Activated T-cell treated with anti-CD3 and anti-CD28 coated beads for 1 hour (primary cell): Measurements from ENCODE around the gene RMP24.
A peak's percentile ranks its signal among the peaks of the same experiment; 100 is the strongest.
"Not testable (repeated sequence)": the region's sequence is repeated elsewhere in the genome, so short reads cannot be mapped to it uniquely, and the experiment has no call there.

Experiments used
- DNase-seq: peaks from one replicate; pipeline ENCODE4 v3.0.0-alpha.2; 2020; ENCODE audit warnings: low read depth

RMP24 gene

GRCh38 chr18:35972197-35973000 lies at the start of gene RMP24:
Gene RMP24, plus strand, starts transcription at chr18:35972679.
- peak; percentile 91 for DNase-seq

GRCh38 chr18:35923939-35924684 lies 48.4 kb upstream of the RMP24 start:
- DNase-seq, result no peak

DNA sequence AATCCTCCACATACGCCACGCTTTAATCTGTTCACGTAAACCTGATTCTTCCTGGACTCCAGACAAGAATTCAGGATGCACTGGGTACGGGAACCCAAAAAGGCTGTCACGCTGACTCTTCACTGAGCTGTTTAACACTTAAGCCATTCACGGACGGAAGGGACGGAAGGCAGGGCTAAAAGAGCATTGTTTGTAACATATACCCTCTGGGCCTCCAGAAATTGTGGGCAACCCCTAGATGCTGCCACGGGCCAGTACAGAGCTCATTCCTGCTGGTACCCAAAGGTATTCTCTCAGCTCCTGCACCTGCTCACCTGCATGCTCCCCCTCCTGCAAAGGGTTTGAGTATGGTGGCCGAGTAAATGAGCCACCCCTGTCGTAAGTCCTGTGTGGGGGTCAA lies 45.6 kb upstream of the RMP24 start:
- DNase-seq, result no peak

- DNase-seq, result no peak
Measured at GRCh38 chr18:35927430-35927829, 45.0 kb upstream of the RMP24 start.

DNA sequence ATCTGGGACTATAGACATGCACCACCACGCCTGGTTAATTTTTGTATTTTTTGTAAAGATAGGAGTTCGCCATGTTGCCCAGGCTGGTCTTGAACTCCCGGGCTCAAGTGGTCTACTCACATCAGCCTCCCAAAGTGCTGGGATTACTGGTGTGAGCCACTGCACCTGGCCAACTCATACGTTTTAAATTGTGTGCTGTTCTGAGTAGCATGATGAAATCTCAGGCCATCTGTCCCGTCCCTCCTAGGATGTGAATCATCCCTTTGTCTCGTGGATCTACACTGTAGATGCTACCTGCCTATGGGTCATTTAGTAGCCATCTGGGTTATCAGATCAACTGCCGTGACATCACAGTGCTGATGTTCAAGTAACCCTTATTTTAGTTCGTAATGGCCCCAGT lies 38.5 kb upstream of the RMP24 start:
- no peak for DNase-seq

DNA sequence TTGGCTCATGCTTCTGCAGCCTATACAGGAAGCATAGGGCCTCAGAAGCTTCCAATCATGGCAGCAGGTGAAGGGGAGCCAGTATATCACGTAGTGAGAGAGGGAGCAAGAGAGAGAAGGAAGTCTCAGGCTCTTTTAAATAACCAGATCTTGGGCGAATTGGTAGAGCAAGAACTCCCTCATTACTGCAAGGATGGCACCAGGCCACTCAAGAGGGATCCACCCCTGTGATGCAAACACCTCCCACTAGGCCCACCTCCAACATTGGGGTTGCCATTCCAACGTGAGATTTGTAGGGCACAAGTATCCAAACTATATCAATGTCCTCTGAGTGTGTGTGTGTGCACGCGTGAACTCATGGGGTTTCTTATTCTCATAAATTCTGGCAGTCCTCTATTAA lies 37.6 kb upstream of the RMP24 start:
- DNase-seq, result no peak

DNA sequence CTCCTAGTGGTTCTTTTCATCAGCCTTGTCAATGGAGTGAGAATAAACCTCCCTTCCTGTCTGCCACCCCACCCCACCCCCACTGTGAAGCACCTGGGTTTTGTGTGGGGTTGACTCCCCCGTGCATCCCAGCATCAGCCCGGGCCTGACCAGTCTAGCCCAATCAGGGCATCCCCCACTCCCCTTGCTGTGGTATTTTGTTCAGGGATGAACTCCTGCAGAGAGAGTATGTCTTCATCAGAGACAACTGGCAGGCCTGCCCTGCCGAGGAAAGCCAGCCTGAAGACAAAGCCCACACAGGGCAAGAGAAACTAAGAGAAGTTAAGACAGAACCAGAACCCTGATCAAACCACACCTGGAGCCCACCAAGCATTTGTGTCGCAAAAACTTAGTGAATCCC lies 36.7 kb upstream of the RMP24 start:
- no peak for DNase-seq

DNA sequence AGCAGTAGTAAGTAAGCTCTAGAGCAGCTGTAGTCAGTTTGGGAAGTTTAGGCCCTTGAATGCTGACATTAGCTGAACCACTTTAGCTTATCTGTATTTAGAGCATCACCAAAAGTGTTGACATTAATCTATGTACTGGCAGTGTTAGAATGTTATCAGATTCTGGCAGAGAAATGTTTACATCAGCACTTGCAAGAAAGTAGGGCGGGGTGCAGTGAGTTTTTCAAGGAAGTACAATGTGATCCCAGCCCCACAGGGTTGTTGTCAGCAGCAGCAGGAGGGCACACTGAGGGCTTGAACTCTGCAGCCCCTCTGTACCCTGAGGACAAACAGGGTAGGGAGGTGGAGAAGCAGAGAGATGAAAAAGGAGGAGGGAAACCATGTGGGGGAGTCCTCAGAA lies 35.5 kb upstream of the RMP24 start:
- DNase-seq, result no peak

GRCh38 chr18:35938158-35938557 lies 34.3 kb upstream of the RMP24 start:
- no peak for DNase-seq

GRCh38 chr18:35938562-35938961 lies 33.9 kb upstream of the RMP24 start:
- no peak for DNase-seq

GRCh38 chr18:35939138-35939537 lies 33.3 kb upstream of the RMP24 start:
- no peak for DNase-seq

DNA sequence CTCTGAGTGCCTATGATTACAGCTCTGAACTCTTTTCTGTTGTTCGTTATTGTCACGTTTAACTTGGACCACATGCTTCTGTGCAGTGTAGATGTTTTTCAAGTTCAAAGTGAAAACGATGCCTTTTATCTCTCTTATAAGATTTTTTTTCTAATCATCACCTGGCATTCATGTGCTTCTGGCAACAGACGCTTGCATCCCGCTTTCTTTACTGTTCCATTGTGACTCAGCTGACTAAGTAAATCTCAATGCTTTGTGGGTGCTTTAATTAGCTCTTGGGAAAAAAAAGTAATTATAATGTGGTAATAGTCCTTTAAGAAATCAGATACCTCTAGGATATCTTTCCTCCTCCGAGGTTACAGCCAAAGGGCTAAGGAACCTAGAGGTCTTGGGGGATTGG lies 31.2 kb upstream of the RMP24 start:
- DNase-seq, result no peak

- no peak for DNase-seq
Measured at GRCh38 chr18:35942133-35942532, 30.3 kb upstream of the RMP24 start.

GRCh38 chr18:35942661-35943060 lies 29.8 kb upstream of the RMP24 start:
- no peak for DNase-seq

DNA sequence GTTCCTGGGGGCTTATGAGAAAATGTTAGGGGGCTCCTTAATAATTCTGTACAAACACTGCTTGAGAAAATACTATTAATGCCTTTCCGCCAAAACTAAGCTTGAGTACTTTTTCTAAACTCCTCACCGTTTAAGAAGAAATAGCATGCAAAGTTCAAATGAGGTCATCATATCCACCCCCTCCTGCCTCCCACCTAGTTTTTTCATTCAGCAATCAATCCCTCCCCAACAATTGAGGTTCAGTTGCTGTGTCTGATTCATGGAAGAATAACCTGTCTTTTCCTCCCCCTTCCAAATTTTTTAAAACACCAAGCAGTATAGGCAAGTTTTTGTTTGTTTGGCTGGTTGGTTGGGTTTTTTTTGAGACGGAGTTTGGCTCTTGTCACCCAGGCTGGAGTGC lies 24.4 kb upstream of the RMP24 start:
- DNase-seq, result no peak

DNA sequence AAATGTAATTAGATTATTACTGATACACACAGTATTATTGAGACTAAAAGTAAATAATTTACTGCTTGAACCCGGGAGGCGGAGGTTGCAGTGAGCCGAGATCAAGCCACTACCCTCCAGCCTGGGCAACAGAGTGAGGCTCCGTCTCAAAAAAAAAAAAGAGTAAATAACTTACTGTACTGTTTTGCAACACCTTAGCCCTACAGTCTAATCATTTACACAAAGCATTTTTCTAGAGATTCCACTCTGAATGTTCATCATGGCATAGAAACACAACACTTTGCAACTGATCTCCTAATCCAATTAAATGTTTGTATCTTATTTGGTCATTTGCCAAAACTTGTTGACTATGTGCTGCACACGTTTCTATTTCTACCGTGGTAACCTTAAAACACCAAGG lies 23.4 kb upstream of the RMP24 start:
- DNase-seq, result no peak

DNA sequence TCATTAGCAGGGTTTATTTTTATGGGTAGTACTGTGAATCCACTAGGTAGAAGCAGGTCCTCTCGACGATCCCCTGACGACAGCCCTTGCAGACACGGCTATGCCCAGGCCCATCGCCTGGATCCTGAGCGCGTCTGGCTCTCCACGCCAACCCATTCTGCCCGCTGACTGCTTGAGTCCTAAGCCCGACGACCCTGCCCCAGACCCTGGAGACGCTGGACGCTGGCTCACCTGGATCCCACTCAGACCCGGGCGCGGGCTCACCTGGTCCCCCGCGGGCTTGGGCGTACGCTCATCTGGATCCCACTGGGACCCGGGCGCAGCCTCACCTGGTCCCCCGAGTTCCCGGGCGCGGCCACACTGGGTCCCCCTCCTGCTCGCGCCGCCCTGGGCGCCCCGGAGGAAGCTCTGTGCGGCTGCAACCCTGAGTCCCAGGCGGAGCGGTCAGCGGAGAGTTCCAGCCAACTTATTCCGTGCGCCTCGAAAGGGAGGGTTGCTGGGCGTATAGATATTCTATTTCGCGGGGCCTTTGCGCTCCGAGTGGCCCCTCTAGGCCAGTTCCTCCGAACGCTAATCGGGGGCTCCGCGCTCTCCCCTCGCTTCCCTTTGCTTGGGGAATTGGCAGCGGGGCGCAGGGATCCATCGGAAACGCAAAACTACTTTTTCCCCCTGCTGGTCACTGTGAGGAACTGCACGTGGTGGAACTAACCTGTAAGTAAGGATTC lies 22.4 kb upstream of the RMP24 start:
- peak; percentile 41 for DNase-seq

DNA sequence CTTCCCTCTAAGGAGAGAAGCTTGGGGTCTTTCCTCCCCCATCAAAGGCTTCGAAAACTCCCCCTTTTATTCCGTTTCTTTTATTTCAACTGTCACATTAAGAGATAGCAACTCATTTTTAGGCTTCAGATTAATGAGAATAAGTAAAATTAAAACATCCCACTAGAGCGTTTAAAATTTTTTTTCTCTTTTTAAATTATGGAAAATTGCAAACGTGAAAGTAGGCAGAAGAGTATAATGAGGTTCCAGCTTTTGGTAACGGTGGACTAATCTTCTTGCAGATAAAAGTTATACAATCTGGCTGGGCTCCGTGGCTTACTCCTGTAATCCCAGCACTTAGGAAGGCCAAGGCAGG lies 21.9 kb upstream of the RMP24 start:
- no peak for DNase-seq

DNA sequence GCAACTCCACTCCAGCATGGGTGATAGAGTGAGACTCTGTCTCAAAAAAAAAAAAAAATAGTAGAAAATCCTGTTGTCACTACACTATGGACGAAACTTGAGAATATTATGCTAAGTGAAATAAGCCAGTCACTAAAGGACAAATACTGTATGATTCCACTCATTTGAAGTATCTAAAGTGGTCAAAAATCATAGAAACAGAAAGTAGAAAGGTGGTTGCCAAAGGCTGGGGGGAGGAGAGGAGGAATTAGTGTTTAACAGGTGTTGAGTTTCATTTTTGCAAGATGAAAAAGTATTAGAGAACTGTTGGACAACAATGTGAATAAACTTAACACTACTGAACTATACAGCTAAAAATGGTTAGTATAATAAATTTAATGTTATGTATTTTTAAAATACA lies 18.8 kb upstream of the RMP24 start:
- DNase-seq, result no peak

GRCh38 chr18:35956226-35956625 lies 16.3 kb upstream of the RMP24 start:
- DNase-seq, result no peak

DNA sequence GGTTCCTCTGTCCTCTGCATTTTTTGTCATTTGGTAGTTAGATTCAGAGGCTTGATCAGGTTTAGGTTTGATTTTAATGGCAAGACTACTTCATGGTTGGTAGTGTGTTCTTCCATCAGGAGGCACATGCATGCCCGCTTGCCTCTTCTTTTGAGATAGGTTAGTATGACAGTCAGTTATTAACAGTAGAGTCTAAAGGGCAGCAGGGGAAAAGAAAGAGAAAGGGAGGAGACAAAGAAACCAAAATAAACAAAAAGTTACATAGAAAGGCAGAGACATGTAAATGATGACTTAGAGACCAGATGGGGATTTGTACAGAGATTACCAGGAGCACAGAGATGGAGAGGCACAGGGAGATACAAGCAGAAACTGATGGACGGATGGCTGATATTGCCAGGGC lies 10.2 kb upstream of the RMP24 start:
- DNase-seq, result no peak

DNA sequence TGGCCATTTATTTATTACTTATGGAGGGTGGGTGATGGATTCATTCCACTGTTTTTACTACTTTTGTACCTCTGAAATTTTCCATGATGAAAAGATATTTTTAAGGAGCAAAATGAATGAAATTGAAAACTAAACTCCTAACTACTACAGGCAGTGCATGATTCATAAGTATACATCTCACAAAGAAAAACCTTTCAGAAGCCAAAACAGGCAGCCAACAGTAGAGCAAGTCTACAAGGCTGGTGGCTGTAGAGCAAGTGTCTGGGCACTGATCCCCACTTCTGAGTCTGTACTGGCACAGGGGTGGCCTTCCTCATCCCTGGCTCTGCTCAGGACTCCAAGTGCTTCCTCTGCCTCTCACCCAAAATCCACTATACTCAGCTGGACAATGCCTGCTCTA lies 8.2 kb upstream of the RMP24 start:
- DNase-seq, result no peak

- not testable (repeated sequence) for DNase-seq
Measured at GRCh38 chr18:35967866-35968265, 4.6 kb upstream of the RMP24 start.
